Epithelial cell of esophagus (primary cell): Measurements from ENCODE around the gene ROBO3.

ENCODE experiments used
- DNase-seq: peaks from one replicate; pipeline ENCODE4 v3.0.0; 2010; ENCODE audit warnings: low read depth
- H3K4me3 ChIP-seq: 2 replicates; pipeline ENCODE4 v1.5.1; 2011; ENCODE audit warnings: mild to moderate bottlenecking, low read length, control low read depth
- TF ChIP-seq, protein P1 (sequence below): IDR thresholded peaks from 2 replicates; pipeline ENCODE4 v1.5.1; 2011; ENCODE audit warnings: low read depth, mild to moderate bottlenecking, low read length, control low read depth, inconsistent platforms; ENCODE audit not compliant: insufficient read depth; ENCODE audit errors: missing control alignments

The ROBO3 gene

DNA sequence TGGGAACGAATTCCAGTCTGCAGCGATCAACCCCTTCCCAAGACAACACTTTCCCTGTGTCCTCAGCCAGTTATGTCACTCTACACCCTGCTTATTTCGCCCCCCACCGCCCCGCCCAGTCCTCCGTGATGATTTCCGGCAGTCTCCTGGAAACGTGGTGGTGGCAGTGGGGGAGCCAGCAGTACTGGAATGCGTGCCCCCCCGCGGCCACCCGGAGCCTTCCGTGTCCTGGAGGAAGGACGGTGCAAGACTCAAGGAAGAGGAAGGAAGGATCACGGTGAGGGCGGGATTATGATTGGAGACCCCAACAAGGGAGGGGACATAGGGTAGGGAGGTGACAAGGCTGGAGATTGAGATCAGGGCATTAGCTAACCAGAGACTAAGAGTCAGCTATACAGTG lies 4.1 kb downstream of the ROBO3 start:
- no peak overlapping the region for H3K4me3 ChIP-seq
- TF ChIP-seq, protein P1, sequence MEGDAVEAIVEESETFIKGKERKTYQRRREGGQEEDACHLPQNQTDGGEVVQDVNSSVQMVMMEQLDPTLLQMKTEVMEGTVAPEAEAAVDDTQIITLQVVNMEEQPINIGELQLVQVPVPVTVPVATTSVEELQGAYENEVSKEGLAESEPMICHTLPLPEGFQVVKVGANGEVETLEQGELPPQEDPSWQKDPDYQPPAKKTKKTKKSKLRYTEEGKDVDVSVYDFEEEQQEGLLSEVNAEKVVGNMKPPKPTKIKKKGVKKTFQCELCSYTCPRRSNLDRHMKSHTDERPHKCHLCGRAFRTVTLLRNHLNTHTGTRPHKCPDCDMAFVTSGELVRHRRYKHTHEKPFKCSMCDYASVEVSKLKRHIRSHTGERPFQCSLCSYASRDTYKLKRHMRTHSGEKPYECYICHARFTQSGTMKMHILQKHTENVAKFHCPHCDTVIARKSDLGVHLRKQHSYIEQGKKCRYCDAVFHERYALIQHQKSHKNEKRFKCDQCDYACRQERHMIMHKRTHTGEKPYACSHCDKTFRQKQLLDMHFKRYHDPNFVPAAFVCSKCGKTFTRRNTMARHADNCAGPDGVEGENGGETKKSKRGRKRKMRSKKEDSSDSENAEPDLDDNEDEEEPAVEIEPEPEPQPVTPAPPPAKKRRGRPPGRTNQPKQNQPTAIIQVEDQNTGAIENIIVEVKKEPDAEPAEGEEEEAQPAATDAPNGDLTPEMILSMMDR: no peak
- DNase-seq: no peak

DNA sequence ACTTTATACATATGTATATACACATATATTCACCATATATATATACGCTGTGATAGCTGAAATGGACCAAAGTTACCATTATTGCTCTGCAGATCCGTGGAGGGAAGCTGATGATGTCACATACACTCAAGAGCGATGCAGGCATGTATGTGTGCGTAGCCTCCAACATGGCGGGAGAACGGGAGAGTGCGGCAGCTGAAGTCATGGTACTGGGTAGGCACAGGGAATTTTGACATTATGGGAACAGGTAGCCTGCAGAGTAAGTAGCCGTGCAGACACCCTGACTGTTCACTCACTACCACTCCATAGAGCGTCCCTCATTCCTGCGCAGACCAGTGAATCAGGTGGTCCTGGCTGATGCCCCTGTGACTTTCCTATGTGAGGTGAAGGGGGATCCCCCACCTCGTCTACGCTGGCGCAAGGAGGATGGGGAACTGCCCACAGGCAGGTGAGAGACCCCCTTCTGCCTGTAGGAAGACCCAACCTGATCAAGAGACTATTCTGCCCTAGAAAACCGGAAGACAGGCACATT lies 4.7 kb downstream of the ROBO3 start:
- TF ChIP-seq, protein P1: no peak
- H3K4me3 ChIP-seq: no peak overlapping the region
- DNase-seq: no peak

DNA sequence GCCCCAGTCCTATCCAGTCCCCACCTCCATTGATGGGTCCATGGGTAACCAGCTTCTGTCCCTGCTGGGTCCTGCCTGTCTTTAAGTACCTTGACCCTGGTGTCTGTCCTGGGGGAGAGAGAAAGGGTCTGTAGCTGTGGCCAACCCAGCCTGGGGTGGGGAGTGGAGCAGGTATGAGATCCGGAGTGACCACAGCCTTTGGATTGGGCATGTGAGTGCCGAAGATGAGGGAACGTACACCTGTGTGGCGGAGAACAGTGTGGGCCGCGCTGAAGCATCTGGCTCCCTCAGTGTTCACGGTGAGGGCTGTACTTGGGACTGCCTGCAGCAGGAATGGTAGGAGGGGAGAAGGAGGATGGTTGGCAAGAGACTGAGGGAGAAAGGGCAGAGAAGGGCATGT lies 5.2 kb downstream of the ROBO3 start:
- TF ChIP-seq, protein P1: no peak
- DNase-seq: no peak
- H3K4me3 ChIP-seq: no peak overlapping the region

DNA sequence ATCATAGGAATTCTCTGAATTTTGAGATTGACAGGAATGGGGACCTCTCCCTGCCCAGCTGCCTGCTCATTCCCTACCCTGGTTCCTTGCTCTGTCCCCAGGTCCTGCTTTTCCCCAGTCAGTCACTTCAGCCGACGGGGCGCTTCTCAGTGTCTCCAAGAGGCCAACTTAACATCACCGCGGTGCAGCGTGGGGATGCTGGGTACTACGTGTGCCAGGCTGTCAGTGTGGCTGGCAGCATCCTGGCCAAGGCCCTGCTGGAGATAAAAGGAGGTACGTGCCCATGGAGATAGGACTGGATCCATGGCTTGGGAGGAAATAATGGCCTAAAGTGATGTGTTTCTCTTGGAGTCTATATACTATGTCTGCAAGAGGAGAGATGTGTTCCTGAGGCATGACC lies 7.0 kb downstream of the ROBO3 start:
- no peak overlapping the region for H3K4me3 ChIP-seq
- TF ChIP-seq, protein P1: no peak
- DNase-seq: no peak

DNA sequence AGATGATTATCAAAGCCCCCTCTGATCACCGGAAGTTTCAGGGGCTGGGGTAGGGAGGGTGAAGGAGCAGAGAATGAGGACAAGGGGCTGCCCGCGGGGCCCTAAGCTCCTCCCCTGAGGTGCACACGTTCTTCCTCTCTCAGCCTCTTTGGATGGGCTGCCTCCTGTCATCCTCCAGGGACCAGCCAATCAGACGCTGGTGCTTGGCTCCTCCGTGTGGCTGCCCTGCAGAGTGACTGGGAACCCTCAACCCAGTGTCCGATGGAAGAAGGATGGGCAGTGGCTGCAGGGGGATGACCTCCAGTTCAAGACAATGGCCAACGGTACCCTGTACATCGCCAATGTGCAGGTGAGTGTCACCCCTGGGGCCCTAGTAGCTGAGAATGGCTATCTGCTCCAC lies 7.5 kb downstream of the ROBO3 start:
- no peak overlapping the region for H3K4me3 ChIP-seq
- no peak for DNase-seq
- TF ChIP-seq, protein P1: no peak

DNA sequence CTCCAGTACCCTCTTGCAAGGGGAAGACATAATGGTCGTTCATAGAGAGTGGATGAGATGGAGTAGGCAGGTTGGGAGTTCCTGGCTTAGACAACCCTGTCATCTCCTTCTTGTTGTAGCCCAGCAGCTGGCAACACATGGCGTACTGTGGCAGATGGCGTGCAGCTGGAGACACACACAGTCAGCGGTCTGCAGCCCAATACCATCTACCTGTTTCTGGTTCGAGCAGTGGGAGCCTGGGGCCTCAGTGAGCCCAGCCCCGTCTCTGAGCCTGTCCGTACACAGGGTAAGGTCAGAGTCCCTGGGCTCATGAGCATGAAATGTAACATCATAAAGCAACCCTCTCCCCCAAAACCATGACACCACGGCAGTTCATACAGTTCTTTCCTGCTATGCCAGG lies 8.7 kb downstream of the ROBO3 start:
- TF ChIP-seq, protein P1: no peak
- no peak for DNase-seq
- no peak overlapping the region for H3K4me3 ChIP-seq

DNA sequence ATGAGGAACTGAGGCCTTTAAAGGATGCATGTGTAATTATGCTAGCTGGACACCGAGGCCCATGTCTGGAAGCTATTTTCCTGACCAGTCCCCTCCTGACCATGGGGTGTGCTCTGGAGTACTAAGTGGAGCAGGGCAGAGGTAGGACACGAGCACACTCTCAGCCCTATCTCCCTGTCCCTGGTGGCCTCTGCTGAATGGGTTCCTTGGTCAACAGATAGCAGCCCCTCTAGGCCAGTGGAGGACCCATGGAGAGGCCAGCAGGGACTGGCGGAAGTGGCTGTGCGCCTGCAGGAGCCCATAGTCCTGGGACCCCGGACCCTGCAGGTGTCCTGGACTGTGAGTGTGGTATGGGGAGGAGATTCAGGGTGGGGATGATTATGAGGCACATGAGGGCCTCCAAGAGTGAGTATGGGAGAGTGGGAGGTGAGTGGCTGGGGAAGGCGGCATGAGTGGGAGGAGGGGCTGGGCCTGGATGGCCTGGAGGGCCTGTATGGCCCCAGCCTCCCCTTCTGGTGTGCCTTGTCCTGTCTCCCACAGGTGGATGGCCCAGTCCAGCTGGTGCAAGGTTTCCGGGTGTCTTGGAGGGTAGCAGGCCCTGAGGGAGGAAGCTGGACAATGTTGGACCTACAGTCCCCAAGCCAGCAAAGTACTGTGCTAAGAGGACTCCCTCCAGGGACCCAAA lies 9.5 kb downstream of the ROBO3 start:
- no peak for DNase-seq
- no peak overlapping the region for H3K4me3 ChIP-seq
- TF ChIP-seq, protein P1: no peak
